HCT116 (cell line): ENCODE measurements around the gene MYO1B. TPM values are rescaled to one million over a fixed set of nuclear protein-coding genes. Genes with fewer than 3 reads are reported as not detected.

Source experiments
- ATAC-seq: fragments of 200-7000 bp; cut with Tn5 transposase; 2 replicates; pipeline ENCODE4 v1.9.1; 2020; ENCODE audit warnings: mild to moderate bottlenecking, moderate library complexity
- BruUV-seq: library from RNA; stranded (reverse); fragments of 400-500 nt; replicated peaks from 2 replicates; lab custom pipeline; 2021; lab: Mats Ljungman, UMichigan
- CTCF ChIA-PET: fragments of 300-600 bp; sonication (Branson Sonifier 250); formaldehyde crosslinking; loops from one replicate; lab custom pipeline; 2021; ENCODE audit warnings: antibody characterized with exemption; lab: Charles Lee
- POLR2A ChIA-PET: fragments of 300-600, 350-600 bp; sonication (Branson Sonifier 250); formaldehyde crosslinking; loops from one replicate; lab custom pipeline; 2021; ENCODE audit warnings: antibody characterized with exemption; lab: Charles Lee
- RAD21 ChIA-PET, 2 experiments: fragments of 300-600 bp; sonication (Branson Sonifier 250); formaldehyde crosslinking; loops; one replicate each; lab custom pipeline; 2023; ENCODE audit warnings: low total read pairs in 2 of 2; ENCODE audit not compliant: uncharacterized antibody in 2 of 2, unreplicated experiment in 2 of 2, low non-redundant PET in 1 of 2; lab: Charles Lee
- DNase-seq: peaks from one replicate; pipeline ENCODE4 v3.0.0-alpha.2; 2010; ENCODE audit warnings: low read depth, low spot score
- H2AFZ ChIP-seq: fragments of 200-600 bp; shearing (Covaris generic), sonication (generic); 2 replicates; pipeline ENCODE4 v1.6.1; 2017; ENCODE audit warnings: low read depth, mixed run types, mixed read lengths, antibody characterized with exemption, low read length; ENCODE audit not compliant: poor library complexity, severe bottlenecking
- H3K27ac ChIP-seq: 2 replicates; pipeline ENCODE4 v1.5.1; 2012; ENCODE audit warnings: low read depth, low read length
- H3K27me3 ChIP-seq: fragments of 200-600 bp; sonication (generic); 2 replicates; pipeline ENCODE4 v1.6.1; 2016; ENCODE audit warnings: mixed run types, low read length, mixed read lengths; ENCODE audit not compliant: insufficient read depth
- H3K36me3 ChIP-seq, 2 experiments: fragments of 200-500 bp in 1 of 2; fragments of 200-600 bp in 1 of 2; sonication (Bioruptor generic) in 1 of 2; sonication (generic) in 1 of 2; 2 replicates each; pipeline versions ENCODE4 v1.5.1 to v1.6.1; 2014 to 2016; ENCODE audit warnings: low read length in 2 of 2, inconsistent platforms in 1 of 2, mixed read lengths in 1 of 2, mixed run types in 1 of 2; ENCODE audit not compliant: insufficient read depth in 2 of 2, control insufficient read depth in 1 of 2
- H3K4me1 ChIP-seq, 2 experiments: fragments of 200-600 bp in 1 of 2; sonication (generic) in 1 of 2; 2 replicates each; pipeline versions ENCODE4 v1.5.1 to v1.6.1; 2012 to 2017; ENCODE audit warnings: low read length in 2 of 2, inconsistent platforms in 1 of 2, mild to moderate bottlenecking in 1 of 2, mixed read lengths in 1 of 2, mixed run types in 1 of 2, moderate library complexity in 1 of 2; ENCODE audit not compliant: insufficient read depth in 2 of 2, control insufficient read depth in 1 of 2
- H3K4me2 ChIP-seq: fragments of 200-600 bp; sonication (generic); 2 replicates; pipeline ENCODE4 v1.6.1; 2017; ENCODE audit warnings: mixed run types, low read length, mixed read lengths
- H3K4me3 ChIP-seq, 2 experiments: fragments of 200-600 bp in 1 of 2; sonication (generic) in 1 of 2; replicated peaks in 1 of 2; 2 replicates each; pipeline ENCODE4 v1.5.1; 2011 to 2016; ENCODE audit warnings: low read length in 2 of 2, control low read depth in 1 of 2, low read depth in 1 of 2, mild to moderate bottlenecking in 1 of 2, mixed read lengths in 1 of 2, mixed run types in 1 of 2
- H3K79me2 ChIP-seq: fragments of 200-600 bp; sonication (generic); 2 replicates; pipeline ENCODE4 v1.6.1; 2017; ENCODE audit warnings: mild to moderate bottlenecking, mixed run types, low read length, moderate library complexity, mixed read lengths; ENCODE audit not compliant: insufficient read depth
- H3K9ac ChIP-seq: fragments of 200-600 bp; sonication (generic); 2 replicates; pipeline ENCODE4 v1.6.1; 2016; ENCODE audit warnings: low read length, mixed read lengths
- H3K9me2 ChIP-seq: fragments of 200-600 bp; sonication (generic), shearing (Covaris generic); 2 replicates; pipeline ENCODE4 v1.6.1; 2017; ENCODE audit warnings: mixed run types, mild to moderate bottlenecking, moderate library complexity; ENCODE audit not compliant: insufficient read depth
- H3K9me3 ChIP-seq, 2 experiments: fragments of 200-500 bp in 1 of 2; fragments of 200-600 bp in 1 of 2; sonication (Bioruptor generic) in 1 of 2; sonication (generic) in 1 of 2; 2 replicates each; pipeline ENCODE4 v1.6.1; 2014 to 2017; ENCODE audit warnings: low read length in 2 of 2, mixed read lengths in 2 of 2, inconsistent platforms in 1 of 2, low read depth in 1 of 2, mild to moderate bottlenecking in 1 of 2, mixed run types in 1 of 2, moderate library complexity in 1 of 2; ENCODE audit not compliant: control insufficient read depth in 1 of 2, insufficient read depth in 1 of 2
- H4K20me1 ChIP-seq: fragments of 200-600 bp; sonication (generic), shearing (Covaris generic); 2 replicates; pipeline ENCODE4 v1.6.1; 2017; ENCODE audit warnings: mixed run types, mild to moderate bottlenecking, moderate library complexity; ENCODE audit not compliant: insufficient read depth
- ATF3 ChIP-seq: IDR thresholded peaks from 2 replicates; pipeline ENCODE4 v1.6.1; 2012
- CBX3 ChIP-seq: IDR thresholded peaks from 2 replicates; pipeline ENCODE4 v1.6.1; 2012; ENCODE audit warnings: low read depth
- CTCF ChIP-seq, 3 experiments: fragments of 200-600 bp in 1 of 3; sonication (generic) in 1 of 3; IDR thresholded peaks in 2 of 3; conservative IDR thresholded peaks in 1 of 3; 2 replicates each; pipeline ENCODE4 v1.5.1; 2012 to 2017; ENCODE audit warnings: low read depth in 2 of 3, low read length in 2 of 3, antibody characterized with exemption in 1 of 3, borderline replicate concordance in 1 of 3, control low read depth in 1 of 3, mild to moderate bottlenecking in 1 of 3, mixed read lengths in 1 of 3, mixed run types in 1 of 3, moderate library complexity in 1 of 3; ENCODE audit not compliant: insufficient read depth in 1 of 3
- EGR1 ChIP-seq: IDR thresholded peaks from 2 replicates; pipeline ENCODE4 v1.6.1; 2012; ENCODE audit warnings: low read depth
- FOSL1 ChIP-seq: IDR thresholded peaks from 2 replicates; pipeline ENCODE4 v1.6.1; 2012; ENCODE audit warnings: low read depth
- MAX ChIP-seq: IDR thresholded peaks from 2 replicates; pipeline ENCODE4 v1.6.1; 2012
- POLR2A ChIP-seq: IDR thresholded peaks from 2 replicates; pipeline ENCODE4 v1.7.0; 2011; ENCODE audit warnings: borderline replicate concordance; ENCODE audit not compliant: insufficient read depth, insufficient read length; ENCODE audit errors: extremely low read depth
- RAD21 ChIP-seq: IDR thresholded peaks from 2 replicates; pipeline ENCODE4 v1.6.1; 2012; ENCODE audit warnings: low read depth, mild to moderate bottlenecking
- REST ChIP-seq: IDR thresholded peaks from 2 replicates; pipeline ENCODE4 v1.6.1; 2012; ENCODE audit warnings: low read depth
- SP1 ChIP-seq: IDR thresholded peaks from 2 replicates; pipeline ENCODE4 v1.6.1; 2012; ENCODE audit warnings: low read depth
- TCF7L2 ChIP-seq: IDR thresholded peaks from 2 replicates; pipeline ENCODE4 v1.7.0; 2011; ENCODE audit warnings: borderline replicate concordance, inconsistent platforms; ENCODE audit not compliant: insufficient read depth, insufficient read length; ENCODE audit errors: extremely low read depth
- YY1 ChIP-seq: IDR thresholded peaks from 2 replicates; pipeline ENCODE4 v1.6.1; 2011; ENCODE audit warnings: low read length, low read depth, moderate library complexity, mild to moderate bottlenecking; ENCODE audit not compliant: insufficient replicate concordance; ENCODE audit errors: extremely low read depth
- ZNF274 ChIP-seq: fragments of 200-500 bp; sonication (Bioruptor generic); IDR thresholded peaks from 2 replicates; pipeline ENCODE4 v1.6.1; 2014; ENCODE audit warnings: mild to moderate bottlenecking, low read depth, low read length, inconsistent platforms
- intact Hi-C: fragments of 100-400 bp; cut with micrococcal nuclease; formaldehyde crosslinking; loops from 2 replicates; pipeline ENCODE4 v1.10.0; 2022
- total RNA-seq: library from RNA; stranded (reverse); gene quantifications from one replicate; pipeline ENCODE4 v1.2.1, GENCODE V29; 2021; ENCODE audit not compliant: unreplicated experiment

The MYO1B gene
- total RNA-seq, 1 experiment from 2014 or later = 51.7 TPM

DNA sequence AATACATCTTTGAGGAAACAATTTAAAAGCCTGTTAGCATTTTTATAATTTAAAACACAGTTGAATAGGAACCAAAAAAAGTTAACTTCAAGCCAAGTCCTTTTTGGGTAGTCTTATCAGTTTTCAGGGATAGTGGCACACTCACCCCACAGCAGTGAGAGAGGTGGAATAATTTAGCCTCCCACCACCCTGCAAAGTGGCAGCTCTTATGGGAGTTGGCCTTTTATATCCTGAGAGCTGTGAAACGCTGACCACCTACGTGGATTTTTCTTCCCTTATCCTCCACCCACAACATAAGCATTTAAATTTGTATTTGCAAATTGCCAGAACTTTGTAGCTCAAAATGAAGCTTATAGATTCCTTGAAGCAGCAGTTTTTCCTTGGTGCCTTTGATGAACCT lies 167.1 kb downstream of the MYO1B start (continued):
- TF ChIP-seq REST = no peak

DNA sequence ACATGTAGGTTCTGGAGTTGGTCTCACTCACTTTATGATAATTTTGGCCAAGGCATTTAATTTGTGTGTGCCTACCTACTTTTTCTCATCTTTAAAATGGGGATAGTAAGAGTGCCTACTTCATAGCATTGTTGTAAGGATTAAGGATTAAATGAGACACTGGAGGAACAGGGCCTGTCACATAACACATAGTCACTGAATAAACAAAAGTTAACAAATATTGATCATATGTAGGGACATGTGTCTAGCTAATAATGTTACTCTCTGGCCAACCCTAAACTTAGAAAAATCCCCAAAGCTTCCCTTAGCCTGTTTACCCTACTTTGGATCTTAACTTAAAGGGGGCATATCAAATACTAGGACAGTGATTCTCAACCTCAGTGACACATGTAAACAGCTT lies 169.9 kb downstream of the MYO1B start:
- ChIA-PET CTCF (no interaction called here), POLR2A (no interaction called here), RAD21 (no interaction called here)
- TF ChIP-seq MAX (no peak), SP1 (no peak), RAD21 (no peak), FOSL1 (no peak), TCF7L2 (no peak), EGR1 (no peak), YY1 (no peak), ATF3 (no peak), CTCF (IDR thresholded peaks at IDR 0.05 in 2 of 3, conservative IDR thresholded peaks at IDR 0.05 in 1 of 3; ENCODE audit: borderline replicate concordance in 1 of 3, insufficient read depth in 1 of 3, low read depth in 2 of 3, low read length in 2 of 3) (no peak), POLR2A (no peak), ZNF274 (no peak), CBX3 (no peak)
- H3K27ac ChIP-seq = no peak overlapping the region
- no peak overlapping the region for H3K9ac ChIP-seq
- peaks cover 10 to 19% of the 10 kb centered on the region in 2 experiments; a peak in 3 of 4 replicates for H3K36me3 ChIP-seq
- H3K4me3 ChIP-seq = no peak overlapping the region
- H3K27me3 ChIP-seq = no peaks in the 10 kb centered on the region
- H4K20me1 ChIP-seq = no peaks in the 10 kb centered on the region
- no peaks in the 10 kb centered on the region for H3K79me2 ChIP-seq
- no peak overlapping the region for H3K4me2 ChIP-seq
- ATAC-seq = no peak
- BruUV-seq = no TSS peak
- intact Hi-C loops = no loop called here
- H3K9me2 ChIP-seq = no peaks in the 10 kb centered on the region
- H3K4me1 ChIP-seq = no peaks in the 10 kb centered on the region
- H2AFZ ChIP-seq = no peak overlapping the region
- H3K9me3 ChIP-seq = no peaks in the 10 kb centered on the region
- DNase-seq = no peak
